ENCODE measurements around the gene STAM2.
"Not testable (repeated sequence)": the region's sequence is repeated elsewhere in the genome, so short reads cannot be mapped to it uniquely, and the experiment has no call there.

STAM2 gene

DNA sequence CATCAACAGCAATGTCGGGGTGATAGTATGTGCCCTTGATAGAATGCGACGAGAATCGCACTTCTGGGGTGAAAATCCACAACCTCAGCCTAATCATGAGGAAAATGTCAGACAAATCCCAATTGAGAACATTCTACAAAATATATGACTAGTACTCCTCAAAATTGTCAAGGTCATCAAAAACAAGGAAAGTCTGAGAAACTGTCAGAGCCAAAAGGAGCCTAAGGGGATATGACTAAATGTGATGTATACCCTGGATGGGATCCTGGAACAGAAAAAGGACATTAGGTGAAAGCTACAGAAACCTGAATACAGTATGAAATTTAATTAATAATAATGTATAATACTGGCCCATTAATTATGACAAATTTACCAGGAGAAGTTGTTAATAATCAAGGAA, 69.1 kb downstream of the STAM2 start:
- DNase-seq (ENCODE audit: low spot score), result no peak

DNA sequence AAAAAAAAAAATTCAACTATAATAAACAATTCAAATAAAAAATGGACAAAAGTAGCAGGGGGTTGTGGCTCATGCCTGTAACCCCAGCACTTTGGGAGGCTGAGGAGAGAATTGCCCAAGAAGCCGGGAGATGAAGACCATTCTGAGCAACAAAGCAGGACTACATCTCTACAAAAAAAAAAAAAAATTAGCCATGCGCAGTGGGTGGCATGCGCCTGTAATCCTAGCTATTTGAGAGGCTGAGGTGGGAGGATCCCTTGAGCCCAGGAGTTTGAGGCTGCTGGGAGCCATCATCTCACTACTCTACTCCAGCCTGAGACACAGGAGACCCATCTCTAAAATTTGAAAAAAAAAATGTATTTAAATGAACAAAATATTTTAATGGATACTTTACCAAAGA, 72.3 kb downstream of the STAM2 start:
- DNase-seq (ENCODE audit: low spot score), result no peak

DNA sequence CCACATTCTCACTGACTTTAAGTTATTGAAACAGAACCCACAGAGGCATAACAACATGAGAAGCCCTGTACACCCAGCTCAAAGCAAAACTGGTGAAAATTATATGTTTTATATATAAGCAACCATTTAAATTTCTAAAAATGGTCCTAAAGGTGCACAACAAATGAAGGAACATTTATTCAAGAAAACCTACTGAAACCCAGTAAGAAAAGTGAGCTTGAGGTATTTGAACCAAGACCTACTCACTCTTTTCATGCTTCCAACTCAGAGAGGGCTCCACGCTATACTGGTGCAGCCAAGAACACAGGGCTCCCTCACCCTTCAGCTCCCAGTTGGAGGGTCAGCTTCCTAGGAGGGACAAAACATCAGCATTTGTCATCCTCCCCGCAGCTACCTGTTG, 74.6 kb downstream of the STAM2 start:
- no peak for DNase-seq (ENCODE audit: low spot score)

DNA sequence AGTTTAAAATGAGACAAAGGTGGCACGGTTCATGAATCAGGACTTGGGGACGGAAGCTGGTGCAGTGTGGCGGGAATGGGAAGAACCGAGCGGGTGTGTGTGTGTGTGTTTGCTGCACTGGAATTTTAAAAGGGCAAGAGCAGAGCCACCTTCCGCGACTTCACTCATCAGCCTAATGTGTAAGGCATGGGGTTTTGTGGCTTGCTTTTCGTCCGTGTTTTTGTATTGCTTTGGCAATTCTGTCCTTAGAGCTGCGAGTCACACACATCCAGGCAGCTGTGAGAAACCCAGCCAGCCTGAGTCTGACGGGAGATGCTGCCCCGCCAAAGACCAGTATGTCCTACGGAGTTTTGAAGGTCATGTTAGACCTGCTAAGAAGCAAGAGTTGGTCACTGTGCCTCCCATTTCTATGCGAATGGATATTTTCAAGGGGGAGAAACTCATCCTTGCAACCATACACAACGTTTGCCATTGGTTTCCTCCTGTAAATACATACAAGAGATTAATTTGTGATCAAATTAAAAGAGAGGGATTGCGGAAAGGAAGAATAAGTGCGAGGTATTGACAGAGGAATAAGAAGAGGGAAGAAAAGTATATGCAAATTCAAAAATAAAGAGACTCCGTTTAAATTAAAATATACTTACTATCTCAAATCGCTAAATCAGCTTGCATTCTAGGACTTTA, 76.1 kb downstream of the STAM2 start:
- no peak for DNase-seq (ENCODE audit: low spot score)

DNA sequence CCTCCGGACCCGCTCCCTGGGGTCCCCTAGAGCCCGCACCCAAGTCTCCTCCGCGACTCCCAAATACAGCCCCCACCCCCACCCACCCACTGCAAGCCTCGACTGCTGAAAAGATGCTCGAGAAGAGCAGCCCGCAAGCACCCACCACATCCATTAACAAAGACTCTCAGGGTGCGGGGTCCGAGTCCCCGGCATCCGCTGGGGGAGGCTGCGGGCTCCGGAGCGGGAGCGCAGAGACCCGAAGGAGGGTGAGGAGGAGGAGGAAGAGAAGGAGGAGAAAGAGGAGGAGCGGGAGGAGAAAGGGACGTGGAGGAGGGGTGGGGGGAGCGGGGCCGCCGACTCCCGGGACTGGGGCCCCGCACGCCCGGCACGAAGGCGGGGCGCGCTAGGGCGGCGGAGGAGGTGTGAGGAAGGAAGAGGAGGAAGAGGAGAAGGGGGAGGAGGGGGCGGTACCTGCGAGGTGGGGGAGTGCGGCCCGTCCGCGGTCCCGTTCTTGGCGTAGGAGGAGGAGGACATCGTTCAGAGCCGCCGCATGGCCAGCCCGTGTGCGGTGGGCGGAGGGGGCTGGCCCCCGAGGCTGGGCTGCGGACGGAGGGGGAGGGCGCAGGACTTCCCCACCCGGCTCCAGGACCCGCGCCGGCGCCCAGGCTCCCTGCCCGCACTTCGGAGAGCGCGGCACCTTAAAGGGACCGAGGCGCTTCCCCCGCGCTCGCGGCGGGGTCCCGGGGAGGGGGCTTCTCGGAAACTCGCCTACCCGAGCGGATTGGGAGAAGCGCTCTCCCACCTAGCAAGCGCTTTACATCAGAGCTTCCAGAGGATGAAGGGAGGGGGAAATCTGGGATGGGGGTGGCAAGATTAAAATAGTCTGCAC, 76.8 kb downstream of the STAM2 start, which contains the start of gene CACNB4:
Gene CACNB4, minus strand, starts transcription at position 549 of the 871 bp plus-strand sequence.
- DNase-seq (ENCODE audit: low spot score), result no peak

DNA sequence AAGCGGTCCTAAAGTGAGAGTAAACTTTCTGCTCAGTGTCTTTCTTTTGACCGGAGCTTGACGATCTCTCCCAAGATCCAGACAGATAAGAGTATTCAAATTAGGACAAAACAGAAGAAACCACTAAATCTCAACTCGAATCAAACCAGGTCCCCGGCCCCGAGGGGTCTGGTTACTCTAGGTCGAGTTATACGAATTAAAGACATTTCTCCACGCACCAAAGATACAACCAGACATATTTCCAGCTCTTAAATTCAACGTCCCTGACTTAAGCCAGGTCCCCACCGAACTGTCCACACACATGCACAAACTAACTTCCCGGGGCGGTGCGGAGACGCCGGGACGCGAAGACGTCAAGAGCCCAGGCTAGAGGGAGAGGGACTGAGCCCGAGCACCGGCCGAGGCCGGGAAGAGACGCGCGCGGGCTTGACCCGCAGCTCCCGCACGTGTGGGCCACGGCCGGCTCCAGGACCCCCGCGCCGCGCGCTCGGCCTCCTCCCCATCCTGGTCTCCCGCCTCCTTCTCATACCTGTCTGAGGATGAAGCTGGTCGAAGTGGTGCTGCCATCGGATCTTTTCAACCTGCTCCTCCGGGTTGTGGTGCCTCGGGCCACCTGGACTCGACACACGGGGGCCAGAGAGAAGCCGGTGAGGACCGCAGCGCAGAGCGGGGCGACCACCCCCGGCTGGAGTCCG, 77.6 kb downstream of the STAM2 start:
- no peak for DNase-seq (ENCODE audit: low spot score)

DNA sequence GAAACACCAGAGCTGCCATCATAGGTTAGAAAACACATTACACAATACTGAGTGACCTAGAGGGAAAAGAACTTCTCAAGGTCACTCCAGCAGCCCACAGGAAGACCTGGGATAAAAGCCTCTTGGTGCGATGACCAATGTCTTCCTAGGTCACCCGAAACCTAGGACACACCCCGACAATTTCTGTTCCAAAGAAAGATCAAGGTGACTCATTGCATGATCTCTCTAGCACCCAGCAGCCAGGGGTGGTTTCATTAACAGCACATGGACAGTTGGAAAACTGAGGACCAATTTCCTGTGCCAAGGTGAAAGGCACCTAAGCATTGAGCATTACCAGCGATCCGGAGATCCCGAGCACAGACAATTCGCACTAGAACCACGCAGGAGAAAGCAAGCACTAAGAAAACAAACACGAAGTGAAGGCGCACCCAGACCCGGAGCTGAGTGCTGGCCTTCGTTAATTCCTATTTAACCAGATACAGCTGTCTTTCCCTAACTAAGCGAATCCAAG, 78.2 kb downstream of the STAM2 start:
- DNase-seq (ENCODE audit: low spot score), result no peak

DNA sequence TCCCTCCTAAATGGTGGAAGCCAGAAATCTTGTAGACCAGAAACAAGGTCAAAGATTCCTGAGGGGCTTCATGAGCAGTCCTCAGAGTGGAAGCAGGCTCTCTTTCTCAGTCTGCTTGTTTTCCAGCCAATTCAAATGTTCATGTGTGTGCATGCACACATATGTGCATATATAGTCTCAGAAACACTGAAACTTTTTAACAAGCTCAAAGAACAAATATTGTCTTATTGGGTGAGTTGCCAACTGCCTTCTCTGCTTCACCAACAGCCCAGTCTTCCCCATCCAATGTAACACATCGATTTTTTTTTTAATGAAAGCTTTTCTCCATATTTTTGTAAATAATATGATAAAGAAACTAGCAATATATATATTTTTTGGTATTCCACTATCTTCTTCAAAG, 80.4 kb downstream of the STAM2 start:
- DNase-seq (ENCODE audit: low spot score), result no peak

DNA sequence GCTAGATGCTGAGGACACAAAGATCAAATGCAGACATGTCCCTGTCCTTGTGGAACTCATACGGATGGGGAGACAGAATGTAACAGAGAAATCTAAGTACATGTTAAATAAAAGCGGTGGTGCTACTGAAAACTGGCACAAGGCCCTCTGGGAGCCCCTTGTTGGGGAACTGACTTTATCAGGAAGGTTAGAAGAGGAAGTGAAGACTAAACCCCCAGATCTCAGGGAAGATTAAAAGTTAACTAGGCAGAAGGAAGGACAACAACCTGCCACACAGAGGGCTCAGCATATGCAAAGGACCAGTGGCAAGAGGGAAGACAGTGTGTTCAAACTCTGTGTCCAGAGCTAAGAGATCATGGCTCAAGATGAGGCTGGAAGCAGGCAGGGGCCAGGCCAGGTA, 81.5 kb downstream of the STAM2 start:
- DNase-seq (ENCODE audit: low spot score), result no peak

DNA sequence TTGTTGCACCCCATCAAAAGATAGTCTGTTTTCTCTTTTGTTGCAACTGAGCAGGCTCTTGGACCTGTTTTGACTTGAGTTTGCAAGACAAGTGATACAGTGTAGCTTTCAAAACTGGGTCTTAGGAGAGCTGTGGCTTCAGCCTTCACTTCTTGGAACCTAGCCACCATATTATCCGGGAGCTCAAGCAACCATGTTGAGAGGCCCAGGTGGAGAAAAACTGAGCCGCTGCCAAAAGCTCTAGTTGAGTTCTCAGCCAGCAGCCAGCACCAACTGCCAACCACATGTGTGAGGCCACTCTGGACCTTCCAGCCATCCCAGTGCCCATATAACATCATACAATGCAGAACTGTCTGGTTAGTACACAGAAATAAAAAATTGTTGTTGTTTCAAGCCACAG, 82.1 kb downstream of the STAM2 start:
- DNase-seq (ENCODE audit: low spot score), result no peak

DNA sequence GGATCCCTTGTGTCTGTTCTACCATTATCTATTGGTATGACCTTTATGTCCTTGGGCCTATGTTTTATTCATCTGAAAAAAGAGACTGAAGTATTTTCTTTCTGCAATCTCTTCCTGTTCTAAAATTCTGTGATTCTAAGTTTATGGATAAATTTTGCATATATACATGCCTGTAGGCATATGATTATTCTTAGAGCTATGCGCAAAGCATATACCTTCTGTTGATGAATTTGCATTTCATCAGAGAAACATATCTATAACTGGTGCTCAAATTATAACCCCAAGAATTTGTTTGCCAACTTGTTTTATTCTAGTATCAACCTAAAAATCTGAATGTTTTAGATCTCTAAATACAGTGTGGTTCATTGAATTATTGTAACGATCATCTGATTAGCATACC, 83.5 kb downstream of the STAM2 start:
- no peak for DNase-seq (ENCODE audit: low spot score)

DNA sequence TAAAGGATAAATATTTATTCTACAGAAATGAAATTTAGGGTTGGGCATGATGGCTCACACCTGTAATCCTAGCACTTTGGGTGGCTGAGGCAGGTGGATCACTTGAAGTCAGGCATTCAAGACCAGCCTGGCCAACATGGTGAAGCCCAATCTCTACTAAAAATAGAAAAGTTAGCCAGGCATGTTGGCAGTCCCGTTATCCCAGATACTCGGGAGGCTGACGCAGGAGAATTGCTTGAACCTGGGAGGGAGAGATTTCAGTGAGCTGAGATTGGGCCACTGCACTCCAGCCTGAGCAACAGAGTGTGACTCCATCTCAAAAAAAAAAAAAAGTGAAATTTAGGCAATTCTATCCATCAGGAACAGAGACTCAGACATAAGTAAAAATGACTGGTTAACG, 84.8 kb downstream of the STAM2 start:
- DNase-seq (ENCODE audit: low spot score), result not testable (repeated sequence)

DNA sequence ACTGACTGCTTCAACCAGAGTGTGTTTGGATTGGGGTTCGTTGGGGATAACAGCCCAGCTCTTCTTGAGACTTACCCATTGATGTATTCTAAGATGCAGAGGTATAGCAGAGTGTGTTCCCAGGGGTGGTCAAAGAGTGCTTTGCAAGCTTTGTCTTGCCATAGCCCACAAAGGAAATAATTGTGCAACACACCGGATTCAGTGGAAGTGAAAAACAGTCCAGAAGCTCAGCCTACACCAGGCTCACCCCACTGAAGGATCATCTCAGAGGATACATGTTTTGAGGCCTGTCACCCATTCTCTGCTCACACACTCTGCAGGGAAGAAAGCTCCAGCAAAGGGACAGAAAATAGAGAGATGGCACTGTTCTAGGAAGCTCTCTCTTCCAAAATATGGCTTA, 86.3 kb downstream of the STAM2 start:
- DNase-seq (ENCODE audit: low spot score), result no peak

DNA sequence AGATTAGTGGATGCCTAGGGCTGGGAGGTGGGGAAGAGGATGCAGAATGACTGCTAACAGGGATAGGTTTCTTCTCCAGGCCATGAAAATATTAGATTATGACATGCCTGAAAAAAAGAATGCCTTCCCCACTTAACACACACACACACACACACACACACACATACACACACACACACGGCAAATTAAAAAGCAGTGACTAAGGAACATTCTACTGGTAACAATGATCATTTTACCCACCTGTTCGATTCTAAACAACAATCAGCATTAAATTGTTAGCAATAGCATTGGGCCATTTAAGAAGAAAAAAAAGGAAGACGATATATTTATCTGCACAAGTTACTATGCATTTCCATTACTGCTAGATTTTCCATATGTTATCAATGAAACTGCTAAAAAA, 87.6 kb downstream of the STAM2 start:
- no peak for DNase-seq (ENCODE audit: low spot score)

DNA sequence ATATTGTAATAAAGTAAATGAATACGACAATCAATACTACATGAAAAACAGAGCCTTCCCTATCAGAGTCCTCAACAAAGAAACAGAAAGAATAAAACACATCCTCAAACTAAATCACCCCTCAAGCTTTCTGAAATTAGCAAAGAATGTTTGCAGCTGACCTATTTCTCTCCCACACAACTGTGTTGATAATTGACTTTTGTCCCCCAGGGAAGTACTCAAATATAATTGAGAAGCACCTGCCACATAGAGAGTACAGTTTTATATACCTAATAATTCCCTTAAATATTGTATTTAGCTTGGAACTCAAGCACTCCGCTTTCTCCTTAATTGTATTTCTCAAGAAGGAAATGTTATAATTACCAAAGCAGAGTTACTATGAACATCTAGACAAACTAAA, 89.3 kb downstream of the STAM2 start:
- DNase-seq (ENCODE audit: low spot score), result no peak

DNA sequence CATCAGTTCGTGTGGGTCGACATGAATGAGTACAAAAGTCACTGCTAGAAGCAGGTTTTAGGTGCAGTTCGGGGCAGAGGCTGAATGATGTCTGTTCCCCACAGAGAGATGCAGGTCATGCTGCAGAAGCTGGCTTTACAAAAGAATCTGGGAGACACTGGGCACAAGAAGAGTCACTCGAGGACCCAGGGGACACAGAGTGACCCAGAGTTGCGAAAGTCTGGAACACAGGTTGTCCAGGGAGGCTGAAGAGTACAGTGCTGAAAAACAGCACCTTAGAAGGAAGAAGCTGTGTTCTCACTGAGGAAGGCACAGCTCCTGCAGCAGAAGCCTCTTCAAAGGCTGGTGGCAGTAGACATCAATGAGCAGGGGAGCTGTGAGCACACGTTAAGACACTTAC, 91.5 kb downstream of the STAM2 start:
- no peak for DNase-seq (ENCODE audit: low spot score)

DNA sequence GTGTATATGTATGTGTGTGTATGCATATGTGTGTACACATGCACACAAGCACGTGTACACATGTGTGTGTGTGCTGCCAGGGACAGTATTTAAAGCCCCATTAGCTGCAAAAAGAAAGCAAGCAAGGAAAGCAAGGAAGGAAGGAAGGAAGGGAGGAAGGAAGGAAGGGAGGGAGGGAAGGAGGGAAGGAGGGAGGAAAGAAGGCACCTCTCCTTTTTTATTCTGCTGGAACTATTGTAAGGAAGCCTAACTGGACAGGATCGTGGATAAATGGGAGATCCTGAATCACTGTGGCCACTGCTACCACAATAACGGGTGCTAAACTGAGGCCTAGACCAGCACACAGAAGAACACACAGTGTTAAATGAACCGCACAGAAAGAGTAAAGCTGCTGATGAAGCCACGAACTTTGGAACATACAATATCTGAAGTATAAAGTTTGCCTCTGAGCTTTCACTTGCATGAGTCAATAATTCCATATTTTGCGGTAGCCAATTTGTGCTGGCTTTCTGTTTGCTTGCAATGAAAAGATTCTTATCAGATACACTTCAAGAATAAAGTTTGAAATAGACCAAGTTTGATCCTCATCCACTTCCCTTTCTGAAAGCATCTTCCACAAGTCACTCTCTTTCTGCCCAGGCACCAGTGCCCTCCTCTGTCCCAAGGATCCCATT, 92.2 kb downstream of the STAM2 start:
- no peak for DNase-seq (ENCODE audit: low spot score)

DNA sequence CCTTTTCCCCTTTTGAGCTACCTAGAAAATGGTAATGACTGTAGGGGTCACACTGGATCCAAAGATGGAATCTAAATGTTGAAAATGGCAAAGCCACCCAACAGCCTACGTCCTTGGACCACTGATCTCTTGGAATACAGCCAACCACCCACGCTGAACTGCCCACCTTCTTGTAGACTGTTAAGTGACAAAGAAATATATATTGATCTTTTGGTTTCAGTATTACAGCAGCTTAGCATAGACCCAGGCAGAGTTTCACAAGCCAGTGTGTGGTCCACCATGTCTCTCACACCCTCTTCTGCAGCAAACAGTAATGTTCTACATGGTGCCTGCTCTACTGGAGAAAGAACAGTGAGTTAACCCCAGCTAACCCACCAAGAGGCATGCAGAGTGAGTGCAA, 96.9 kb downstream of the STAM2 start:
- no peak for DNase-seq (ENCODE audit: low spot score)

DNA sequence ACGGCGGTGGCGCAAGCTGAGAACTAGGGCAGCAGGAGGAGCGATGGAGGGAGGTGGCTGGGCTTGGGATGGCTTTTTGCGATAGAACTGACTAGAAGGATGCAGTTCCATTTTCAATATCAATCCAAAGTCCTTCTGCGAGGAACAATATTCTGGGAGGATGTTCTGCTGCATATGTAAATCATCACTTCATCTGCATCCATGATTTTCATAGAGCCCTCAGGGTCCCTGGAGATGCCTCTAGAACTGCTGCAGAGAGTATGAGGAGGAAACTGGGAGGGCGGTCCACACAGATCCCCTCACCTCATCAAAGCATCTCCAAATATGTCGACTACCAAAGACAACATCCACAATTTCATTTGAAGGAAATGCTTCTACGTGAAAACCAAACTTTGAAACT, 97.5 kb downstream of the STAM2 start:
- no peak for DNase-seq (ENCODE audit: low spot score)

DNA sequence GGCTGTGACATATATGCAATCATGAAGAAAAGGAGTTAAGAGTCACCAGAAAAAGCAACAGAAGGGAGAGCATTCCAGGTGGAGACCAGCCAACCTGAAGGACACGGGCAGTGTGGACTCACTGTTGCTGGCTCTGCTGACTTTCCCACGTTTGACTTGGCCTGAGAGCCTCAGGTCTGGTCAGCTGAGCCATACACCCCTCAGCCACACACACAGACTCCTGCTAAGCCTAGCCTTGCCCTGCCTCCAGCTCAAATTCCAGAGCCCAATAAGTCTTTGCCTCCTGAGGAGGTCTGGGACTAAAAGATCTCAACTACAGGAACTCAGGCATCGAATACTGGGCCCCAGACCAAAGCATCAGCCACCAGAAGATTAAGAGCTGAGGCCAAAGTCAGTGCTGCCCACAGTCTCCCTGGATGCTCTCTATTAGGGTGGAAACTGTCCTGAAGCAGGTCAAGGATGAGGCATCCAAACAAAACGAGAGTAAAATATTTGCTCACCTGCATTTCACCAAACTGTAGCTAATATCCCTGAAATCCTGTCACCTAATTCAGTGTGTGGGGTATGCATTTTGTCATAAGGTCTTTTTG, 100.0 kb downstream of the STAM2 start:
- DNase-seq (ENCODE audit: low spot score), result no peak

DNA sequence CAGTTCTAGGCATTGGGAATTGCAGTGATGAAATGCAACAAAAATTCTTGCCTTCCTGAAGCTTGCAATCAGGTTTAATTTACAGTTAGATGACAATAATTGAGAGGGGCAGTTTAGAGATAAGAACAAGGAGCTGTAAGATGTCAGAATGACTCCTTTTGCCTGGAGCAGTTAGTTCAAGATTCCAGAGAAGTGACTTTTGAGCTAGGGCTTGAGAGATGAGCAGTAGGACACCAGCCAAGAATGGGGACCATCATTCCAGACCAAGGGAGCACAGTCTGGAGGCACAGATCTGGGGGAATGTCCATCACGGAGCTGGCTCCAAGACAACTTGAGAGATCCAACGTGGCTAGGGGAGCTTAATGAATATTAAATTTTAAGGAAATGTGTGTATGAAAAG, 103.6 kb downstream of the STAM2 start:
- no peak for DNase-seq (ENCODE audit: low spot score)

DNA sequence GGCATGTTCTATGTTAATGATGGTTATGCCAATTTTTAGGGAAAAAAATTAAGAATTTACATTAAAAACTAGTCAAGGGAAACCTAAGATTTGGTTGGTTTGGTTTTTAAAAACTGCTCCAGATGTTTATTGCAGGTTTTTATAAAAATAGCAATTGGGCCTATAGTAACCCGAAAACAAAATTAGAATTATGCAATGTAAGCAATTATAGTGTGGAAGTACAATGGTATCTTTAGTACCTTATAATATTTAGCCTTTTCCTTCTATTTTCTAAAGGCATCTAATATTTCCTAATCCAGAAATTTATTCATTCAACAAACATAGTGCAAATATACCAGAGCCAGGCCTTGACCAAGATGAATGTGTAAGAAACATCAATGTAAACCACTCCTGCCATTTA, 104.0 kb downstream of the STAM2 start:
- DNase-seq (ENCODE audit: low spot score), result no peak

All from hematopoietic multipotent progenitor cell treated with erythropoietin and hydrocortisone succinate and interleukin-3 and kit ligand, for 17 days (in vitro differentiated cells).